ENCODE results near the gene FOXJ3. TPM values are rescaled to one million over a fixed set of nuclear protein-coding genes. Genes with fewer than 3 reads are reported as not detected.
A peak's percentile ranks its signal among the peaks of the same experiment; 100 is the strongest.

FOXJ3 gene
- total and polyA plus RNA-seq, 8 donors: 6.8 to 25.5 (median 20.2) TPM

DNA sequence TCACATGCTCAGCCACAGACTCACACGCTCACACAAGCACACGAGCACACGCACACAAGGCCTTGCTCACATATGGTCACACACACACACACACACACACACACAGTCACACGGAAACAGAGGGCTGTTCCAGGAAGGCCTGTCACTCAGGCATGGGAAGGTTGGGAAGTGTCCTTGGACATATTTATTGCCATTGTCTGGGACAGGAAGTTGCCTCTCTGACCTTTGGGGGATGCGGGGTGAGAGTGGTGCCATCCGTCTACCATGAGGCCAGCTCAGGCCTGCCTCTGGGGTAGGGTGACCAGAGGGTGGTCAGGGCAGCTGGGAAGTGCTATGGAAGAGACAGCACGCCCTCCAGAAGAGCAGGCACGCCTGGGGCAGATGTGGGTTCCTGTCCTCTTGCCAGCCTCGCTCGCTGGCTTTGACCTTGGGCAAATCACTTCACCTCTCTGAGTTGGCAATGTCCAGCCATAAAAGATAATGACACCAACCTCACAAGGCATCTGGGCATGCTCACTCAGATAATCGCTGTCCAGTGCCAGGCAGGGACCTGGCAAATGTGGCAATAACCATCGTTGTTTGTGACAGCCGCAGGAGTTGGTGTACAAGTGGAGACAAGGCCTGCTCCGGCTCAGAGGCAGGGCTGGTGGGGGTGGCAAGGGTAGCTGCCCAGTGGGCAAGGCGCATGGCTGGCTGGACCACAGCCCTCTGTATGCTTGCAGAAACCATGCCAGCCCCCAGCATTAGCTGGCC, 162.5 kb downstream of the FOXJ3 start:
- H3K36me3 ChIP-seq: no peaks in the 10 kb centered on the region
- FAIRE-seq: no peak
- H3K4me1 ChIP-seq: peaks cover 15 to 22% (median 21%) of the 10 kb centered on the region in 3 donors
- peak; percentile 72 to 78 (median 75) for ATAC-seq
- DNase-seq: peak in 5 of 6 donors; percentile 55 to 83 (median 61)
- H3K4me3 ChIP-seq: no peak overlapping the region
- H3K27me3 ChIP-seq: no peaks in the 10 kb centered on the region
- TF ChIP-seq CTCF (IDR thresholded peaks at IDR 0.05): no peak
- 17 to 21% methylated on average over 15 of the region's 15 CpGs for WGBS, 2 donors
- H3K27ac ChIP-seq: peak overlapping the region in 3 of 4 donors; percentile 57 to 63 (median 57)
- intact Hi-C loops (cut with DNase I): loop anchor here in 1 of 3 donors (10.0 kb wide), 1 partner anchor 162 kb away; the partner anchor contains the start of gene FOXJ3
- no peaks in the 10 kb centered on the region for H3K9me3 ChIP-seq

DNA sequence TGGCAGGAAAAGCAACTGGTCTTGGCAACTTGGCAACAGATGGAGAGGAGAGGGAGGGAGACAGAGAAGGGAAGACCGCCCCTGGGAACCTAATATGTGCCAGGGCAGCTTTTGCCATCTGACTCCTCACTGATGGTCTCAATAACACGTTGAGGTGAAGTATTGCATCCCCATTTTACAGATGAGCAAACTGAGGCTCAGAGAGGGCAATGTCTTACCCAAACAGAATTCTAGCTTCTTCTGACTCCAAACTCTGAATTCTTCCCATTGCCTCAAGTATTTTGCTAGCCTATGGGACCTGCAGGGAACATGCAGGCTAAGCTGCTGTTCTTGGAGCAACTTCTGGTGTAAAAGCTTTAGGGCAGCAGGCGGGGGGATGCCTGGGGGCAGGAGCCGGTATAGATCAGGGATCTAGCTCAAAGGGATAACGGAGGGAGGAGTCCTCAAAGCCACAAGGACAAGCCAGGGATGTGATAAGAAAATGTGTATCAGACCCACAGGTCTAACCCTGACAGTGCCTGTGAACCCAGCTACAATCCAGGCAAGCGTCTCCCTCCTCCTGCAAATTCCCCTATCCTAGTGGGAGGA, 163.3 kb downstream of the FOXJ3 start:
- peak in 2 of 4 donors; percentile 4 to 18 for ATAC-seq
- H3K27me3 ChIP-seq: no peaks in the 10 kb centered on the region
- TF ChIP-seq CTCF (IDR thresholded peaks at IDR 0.05): no peak
- DNase-seq: no peak
- no peak overlapping the region for H3K4me3 ChIP-seq
- no peaks in the 10 kb centered on the region for H3K36me3 ChIP-seq
- intact Hi-C loops (cut with DNase I): loop anchor here in 1 of 3 donors (10.0 kb wide), 1 partner anchor 163 kb away; the partner anchor contains the start of gene FOXJ3
- H3K4me1 ChIP-seq: peaks cover 15 to 22% (median 21%) of the 10 kb centered on the region in 3 donors
- FAIRE-seq: no peak
- WGBS, 2 donors: 59 to 66% methylated on average over 6 of the region's 6 CpGs
- no peaks in the 10 kb centered on the region for H3K9me3 ChIP-seq
- peak overlapping the region in 2 of 4 donors; percentile 57 to 63 for H3K27ac ChIP-seq

DNA sequence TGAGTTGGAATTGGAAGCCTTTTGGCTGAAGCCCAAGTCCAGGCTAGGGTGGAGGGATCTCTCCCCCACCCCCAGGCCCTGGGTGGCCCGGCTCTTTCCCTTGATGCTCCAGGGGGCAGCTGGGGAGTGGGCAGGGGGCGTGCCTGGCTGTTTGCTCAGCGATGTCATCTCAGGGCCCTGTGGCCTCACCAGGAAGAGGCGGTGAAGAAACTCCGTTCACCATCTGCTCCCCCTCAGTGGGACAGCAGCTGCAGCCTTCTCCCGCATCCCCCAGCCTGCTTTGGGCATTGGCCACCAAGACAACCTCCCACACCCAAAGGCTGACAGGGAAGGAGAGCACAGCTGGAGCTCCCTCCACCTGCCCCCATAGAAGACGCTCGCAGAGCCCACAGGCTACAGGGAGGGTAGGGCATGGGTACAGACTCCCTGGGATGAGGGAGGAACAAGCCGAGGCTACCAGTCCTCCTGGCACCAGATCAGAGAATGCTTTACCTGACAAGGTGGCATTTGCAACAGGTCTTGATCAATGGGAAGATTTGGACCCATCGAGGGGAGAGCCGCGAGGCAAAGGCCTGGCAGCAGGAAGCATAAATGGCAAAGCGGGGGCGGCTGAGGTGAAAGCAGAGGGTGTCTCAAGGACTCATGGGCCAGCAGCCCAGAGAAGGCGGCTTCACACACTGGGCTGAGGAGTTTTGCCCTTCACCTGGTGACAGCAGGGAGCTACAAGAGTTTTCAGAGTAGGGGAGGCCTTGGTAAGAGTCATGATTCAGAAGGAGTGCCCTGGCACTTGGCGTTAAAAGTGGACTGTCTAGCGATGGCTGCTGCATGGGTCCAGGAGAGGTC, 164.0 kb downstream of the FOXJ3 start:
- WGBS, 2 donors: 67 to 68% methylated on average over 17 of the region's 17 CpGs
- Histone ChIP-seq H3K27ac (no peak overlapping the region), H3K4me3 (no peak overlapping the region), H3K9me3 (no peaks in the 10 kb centered on the region), H3K4me1 (peaks cover 15 to 22% (median 21%) of the 10 kb centered on the region in 3 donors), H3K27me3 (no peaks in the 10 kb centered on the region), H3K36me3 (no peaks in the 10 kb centered on the region)
- ATAC-seq (no peak), DNase-seq (no peak), FAIRE-seq (no peak)
- intact Hi-C loops (cut with DNase I): loop anchor here in 1 of 3 donors (10.0 kb wide), 1 partner anchor 164 kb away; the partner anchor contains the start of gene FOXJ3
- no peak for TF ChIP-seq CTCF (IDR thresholded peaks at IDR 0.05)

DNA sequence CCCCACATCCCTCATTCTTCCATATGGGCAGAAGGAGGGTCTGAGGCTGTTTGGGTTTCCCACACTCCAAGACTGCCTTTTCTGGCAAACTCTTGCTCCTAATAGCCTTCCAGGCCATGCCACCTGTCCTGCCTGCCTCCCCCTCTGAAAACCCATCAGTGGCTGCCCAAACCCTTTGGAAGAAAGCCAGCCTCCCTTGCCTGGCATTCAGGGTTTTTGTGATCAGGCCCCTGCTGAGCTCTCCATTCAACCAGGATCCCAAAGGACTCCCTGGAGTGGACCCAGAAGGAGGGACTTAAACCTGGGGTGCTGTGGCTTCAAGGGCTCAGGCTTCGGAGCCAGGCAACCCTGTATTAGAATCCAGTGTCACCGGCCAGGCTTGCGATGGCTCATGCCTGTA, 166.3 kb downstream of the FOXJ3 start:
- ATAC-seq (no peak), FAIRE-seq (no peak), DNase-seq (no peak)
- H3K27me3 ChIP-seq: no peaks in the 10 kb centered on the region
- H3K36me3 ChIP-seq: no peaks in the 10 kb centered on the region
- peaks cover 12 to 20% (median 18%) of the 10 kb centered on the region in 3 donors for H3K4me1 ChIP-seq
- no peak overlapping the region for H3K4me3 ChIP-seq
- WGBS, 2 donors: 96 to 98% methylated on average over 3 of the region's 3 CpGs
- intact Hi-C loops (cut with DNase I): no loop called here
- no peak for TF ChIP-seq CTCF (IDR thresholded peaks at IDR 0.05)
- H3K27ac ChIP-seq: no peak overlapping the region
- no peaks in the 10 kb centered on the region for H3K9me3 ChIP-seq
